ENCODE measurements around the gene SLC44A5. TPM values are rescaled to one million over a fixed set of nuclear protein-coding genes. Genes with fewer than 3 reads are reported as not detected.

Gene SLC44A5
- total RNA-seq, 1 experiment from 2014 or later = 2.4 TPM

- H3K27ac Mint-ChIP-seq = no peak overlapping the region
- no peak overlapping the region for H3K4me2 ChIP-seq (ENCODE audit: insufficient read depth, insufficient read length, low read length)
Observed at GRCh38 chr1:75234562-75234961, 376.4 kb downstream of the SLC44A5 start.

More at GRCh38 chr1:75234562-75234961, 376.4 kb downstream of the SLC44A5 start:
- no peaks in the 10 kb centered on the region for H3K4me1 Mint-ChIP-seq
- Histone ChIP-seq H3K4me1 (ENCODE audit: insufficient read depth, low read length) (no peaks in the 10 kb centered on the region), H2BK20ac (ENCODE audit: low read depth, low read length, poor library complexity, severe bottlenecking) (no peak overlapping the region), H4K5ac (ENCODE audit: insufficient read length, low read depth, low read length) (no peak overlapping the region), H3K9ac (ENCODE audit: extremely low read depth, insufficient read length, low read length) (no peak overlapping the region), H3K9me3 (ENCODE audit: control insufficient read depth, low read depth, low read length) (no peaks in the 10 kb centered on the region), H3K23me2 (ENCODE audit: insufficient read length, low read depth, low read length, poor library complexity, severe bottlenecking) (no peaks in the 10 kb centered on the region), H3K14ac (ENCODE audit: insufficient read depth, low read length) (no peak overlapping the region), H4K8ac (replicated peaks; ENCODE audit: insufficient read length, low read depth, low read length) (no peak overlapping the region), H3K27me3 (ENCODE audit: insufficient read depth, low read length) (no peaks in the 10 kb centered on the region), H3K79me1 (ENCODE audit: insufficient read depth, low read depth, low read length, poor library complexity, severe bottlenecking) (no peaks in the 10 kb centered on the region), H4K20me1 (ENCODE audit: control insufficient read depth, insufficient read depth, insufficient read length) (no peaks in the 10 kb centered on the region), H2BK120ac (ENCODE audit: low read depth, low read length, poor library complexity, severe bottlenecking) (no peak overlapping the region), H2AFZ (ENCODE audit: low read length) (no peak overlapping the region), H2BK15ac (ENCODE audit: low read depth, low read length) (no peak overlapping the region), H4K91ac (ENCODE audit: insufficient read length, low read depth, low read length) (no peak overlapping the region), H3T11ph (ENCODE audit: low read length) (no peak overlapping the region), H3K27ac (ENCODE audit: insufficient read length, low read depth, low read length) (no peak overlapping the region), H3K56ac (ENCODE audit: insufficient read length, low read depth, low read length) (no peak overlapping the region), H2BK5ac (ENCODE audit: insufficient read length, low read length) (no peak overlapping the region), H3K4ac (ENCODE audit: low read depth, low read length) (no peak overlapping the region), H2BK12ac (ENCODE audit: insufficient read length, low read depth, low read length) (no peak overlapping the region), H3K23ac (ENCODE audit: insufficient read length, low read depth, low read length) (no peak overlapping the region), H3K79me2 (ENCODE audit: insufficient read depth, low read length) (no peaks in the 10 kb centered on the region), H3K18ac (ENCODE audit: insufficient read length, low read depth, low read length) (no peak overlapping the region), H2AK5ac (ENCODE audit: insufficient read length, low read length) (no peak overlapping the region)
- H3K27me3 Mint-ChIP-seq (ENCODE audit: low read depth) = no peaks in the 10 kb centered on the region
- no CpG with 5 or more reads among the region's 3 CpGs for WGBS (ENCODE audit: extremely low coverage, insufficient read length, low lambda C conversion rate)
- DNase-seq = no peak
- H3K36me3 Mint-ChIP-seq (ENCODE audit: insufficient read depth in 1 of 3, low read depth in 3 of 3) = no peaks in the 10 kb centered on the region
- H3K9me3 Mint-ChIP-seq = no peaks in the 10 kb centered on the region
- H3K4me3 Mint-ChIP-seq = no peak overlapping the region
- TF ChIP-seq, protein P1, sequence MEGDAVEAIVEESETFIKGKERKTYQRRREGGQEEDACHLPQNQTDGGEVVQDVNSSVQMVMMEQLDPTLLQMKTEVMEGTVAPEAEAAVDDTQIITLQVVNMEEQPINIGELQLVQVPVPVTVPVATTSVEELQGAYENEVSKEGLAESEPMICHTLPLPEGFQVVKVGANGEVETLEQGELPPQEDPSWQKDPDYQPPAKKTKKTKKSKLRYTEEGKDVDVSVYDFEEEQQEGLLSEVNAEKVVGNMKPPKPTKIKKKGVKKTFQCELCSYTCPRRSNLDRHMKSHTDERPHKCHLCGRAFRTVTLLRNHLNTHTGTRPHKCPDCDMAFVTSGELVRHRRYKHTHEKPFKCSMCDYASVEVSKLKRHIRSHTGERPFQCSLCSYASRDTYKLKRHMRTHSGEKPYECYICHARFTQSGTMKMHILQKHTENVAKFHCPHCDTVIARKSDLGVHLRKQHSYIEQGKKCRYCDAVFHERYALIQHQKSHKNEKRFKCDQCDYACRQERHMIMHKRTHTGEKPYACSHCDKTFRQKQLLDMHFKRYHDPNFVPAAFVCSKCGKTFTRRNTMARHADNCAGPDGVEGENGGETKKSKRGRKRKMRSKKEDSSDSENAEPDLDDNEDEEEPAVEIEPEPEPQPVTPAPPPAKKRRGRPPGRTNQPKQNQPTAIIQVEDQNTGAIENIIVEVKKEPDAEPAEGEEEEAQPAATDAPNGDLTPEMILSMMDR (conservative IDR thresholded peaks at IDR 0.05) = no peak
